A673 (cell line): ENCODE measurements around the gene RGS21. TPM values are rescaled to one million over a fixed set of nuclear protein-coding genes. Genes with fewer than 3 reads are reported as not detected.

Experiments used
- BruUV-seq: library from RNA; stranded (reverse); fragments of 400-500 nt; replicated peaks from 2 replicates; lab custom pipeline; 2021; lab: Mats Ljungman, UMichigan
- CTCF ChIA-PET: fragments of 300-600 bp; sonication (Branson Sonifier 250); formaldehyde crosslinking; loops from one replicate; lab custom pipeline; 2022; ENCODE audit warnings: antibody characterized with exemption; lab: Charles Lee
- POLR2A ChIA-PET: fragments of 300-600 bp; sonication (Branson Sonifier 250); formaldehyde crosslinking; loops from one replicate; lab custom pipeline; 2022; ENCODE audit warnings: antibody characterized with exemption; ENCODE audit not compliant: low non-redundant PET; lab: Charles Lee
- DNase-seq: peaks from one replicate; pipeline ENCODE4 v3.0.0-alpha.2; 2015; ENCODE audit warnings: low spot score
- H3K27ac ChIP-seq: fragments of 200-600 bp; sonication (generic); 2 replicates; pipeline ENCODE4 v1.5.1; 2016; ENCODE audit warnings: mixed run types, low read depth, mild to moderate bottlenecking, mixed read lengths, antibody characterized with exemption, low read length; ENCODE audit not compliant: poor library complexity, severe bottlenecking
- H3K27me3 ChIP-seq: fragments of 200-600 bp; sonication (generic); replicated peaks from 2 replicates; pipeline ENCODE4 v1.6.1; 2017; ENCODE audit warnings: mixed run types, low read depth, mild to moderate bottlenecking, mixed read lengths, antibody characterized with exemption, low read length; ENCODE audit not compliant: insufficient read depth, poor library complexity
- H3K36me3 ChIP-seq: fragments of 200-600 bp; sonication (generic); 2 replicates; pipeline ENCODE4 v1.6.1; 2016; ENCODE audit warnings: mixed run types, mild to moderate bottlenecking, mixed read lengths, antibody characterized with exemption, low read length; ENCODE audit not compliant: insufficient read depth, poor library complexity, severe bottlenecking
- H3K4me1 ChIP-seq: fragments of 200-600 bp; sonication (generic); 2 replicates; pipeline ENCODE4 v1.6.1; 2017; ENCODE audit warnings: mixed run types, mild to moderate bottlenecking, mixed read lengths, antibody characterized with exemption, low read length; ENCODE audit not compliant: insufficient read depth, poor library complexity, severe bottlenecking
- H3K4me3 ChIP-seq: fragments of 200-600 bp; sonication (generic); 2 replicates; pipeline ENCODE4 v1.5.1; 2016; ENCODE audit warnings: low read depth, mixed run types, mild to moderate bottlenecking, mixed read lengths, low read length; ENCODE audit not compliant: poor library complexity, severe bottlenecking
- H3K9me3 ChIP-seq: fragments of 200-600 bp; sonication (generic); 2 replicates; pipeline ENCODE4 v1.6.1; 2016; ENCODE audit warnings: mixed run types, low read depth, mild to moderate bottlenecking, mixed read lengths, antibody characterized with exemption, low read length; ENCODE audit not compliant: poor library complexity, severe bottlenecking
- EZH2 ChIP-seq: fragments of 200-600 bp; sonication (generic); IDR thresholded peaks from 2 replicates; pipeline ENCODE4 v1.6.1; 2017; ENCODE audit warnings: borderline replicate concordance, low read depth, mild to moderate bottlenecking, mixed read lengths, antibody characterized with exemption, low read length; ENCODE audit not compliant: poor library complexity, severe bottlenecking
- intact Hi-C: fragments of 100-400 bp; cut with micrococcal nuclease; formaldehyde crosslinking; loops from one replicate; pipeline ENCODE4 v1.10.0; 2022; ENCODE audit not compliant: unreplicated experiment
- total RNA-seq: library from RNA; stranded (reverse); gene quantifications from 2 replicates; pipeline ENCODE4 v1.2.3, GENCODE V29; 2021
- TF ChIP-seq, protein P1 (sequence below): fragments of 300-800, 200-600 bp; sonication (generic); conservative IDR thresholded peaks from 2 replicates; pipeline ENCODE4 v1.5.1; 2017; ENCODE audit warnings: low read depth, mild to moderate bottlenecking, antibody characterized with exemption, low read length, moderate library complexity, mixed read lengths

Gene RGS21
- total RNA-seq, 1 experiment from 2014 or later = 0.43 TPM

- BruUV-seq = no TSS peak
- TF ChIP-seq, protein P1, sequence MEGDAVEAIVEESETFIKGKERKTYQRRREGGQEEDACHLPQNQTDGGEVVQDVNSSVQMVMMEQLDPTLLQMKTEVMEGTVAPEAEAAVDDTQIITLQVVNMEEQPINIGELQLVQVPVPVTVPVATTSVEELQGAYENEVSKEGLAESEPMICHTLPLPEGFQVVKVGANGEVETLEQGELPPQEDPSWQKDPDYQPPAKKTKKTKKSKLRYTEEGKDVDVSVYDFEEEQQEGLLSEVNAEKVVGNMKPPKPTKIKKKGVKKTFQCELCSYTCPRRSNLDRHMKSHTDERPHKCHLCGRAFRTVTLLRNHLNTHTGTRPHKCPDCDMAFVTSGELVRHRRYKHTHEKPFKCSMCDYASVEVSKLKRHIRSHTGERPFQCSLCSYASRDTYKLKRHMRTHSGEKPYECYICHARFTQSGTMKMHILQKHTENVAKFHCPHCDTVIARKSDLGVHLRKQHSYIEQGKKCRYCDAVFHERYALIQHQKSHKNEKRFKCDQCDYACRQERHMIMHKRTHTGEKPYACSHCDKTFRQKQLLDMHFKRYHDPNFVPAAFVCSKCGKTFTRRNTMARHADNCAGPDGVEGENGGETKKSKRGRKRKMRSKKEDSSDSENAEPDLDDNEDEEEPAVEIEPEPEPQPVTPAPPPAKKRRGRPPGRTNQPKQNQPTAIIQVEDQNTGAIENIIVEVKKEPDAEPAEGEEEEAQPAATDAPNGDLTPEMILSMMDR = no peak
- no peak for TF ChIP-seq EZH2
- Histone ChIP-seq H3K4me1 (no peaks in the 10 kb centered on the region), H3K27ac (no peak overlapping the region), H3K27me3 (no peaks in the 10 kb centered on the region), H3K9me3 (no peaks in the 10 kb centered on the region), H3K36me3 (no peaks in the 10 kb centered on the region), H3K4me3 (no peak overlapping the region)
- POLR2A ChIA-PET = no interaction called here
- intact Hi-C loops = no loop called here
- DNase-seq = no peak
- CTCF ChIA-PET = no interaction called here
Measured at GRCh38 chr1:192358402-192358801, 41.6 kb downstream of the RGS21 start.

- DNase-seq = no peak
- H3K27ac ChIP-seq = no peak overlapping the region
- H3K9me3 ChIP-seq = no peaks in the 10 kb centered on the region
- no peak overlapping the region for H3K4me3 ChIP-seq
- no peaks in the 10 kb centered on the region for H3K36me3 ChIP-seq
- TF ChIP-seq, protein P1 = no peak
- TF ChIP-seq EZH2 = no peak
- intact Hi-C loops = no loop called here
- H3K27me3 ChIP-seq = no peaks in the 10 kb centered on the region
- H3K4me1 ChIP-seq = no peaks in the 10 kb centered on the region
- BruUV-seq = no TSS peak
- POLR2A ChIA-PET = no interaction called here
- CTCF ChIA-PET = no interaction called here
Measured at GRCh38 chr1:192358822-192359221, 42.0 kb downstream of the RGS21 start.

- H3K36me3 ChIP-seq = no peaks in the 10 kb centered on the region
- BruUV-seq = no TSS peak
- intact Hi-C loops = no loop called here
- H3K27me3 ChIP-seq = no peaks in the 10 kb centered on the region
- CTCF ChIA-PET = no interaction called here
- no peak overlapping the region for H3K4me3 ChIP-seq
- H3K9me3 ChIP-seq = no peaks in the 10 kb centered on the region
- H3K27ac ChIP-seq = no peak overlapping the region
- no peaks in the 10 kb centered on the region for H3K4me1 ChIP-seq
- POLR2A ChIA-PET = no interaction called here
- TF ChIP-seq, protein P1 = peak; percentile 35
- TF ChIP-seq EZH2 = no peak
- no peak for DNase-seq
Measured at GRCh38 chr1:192363177-192363576, 46.4 kb downstream of the RGS21 start.
